Neural cell (in vitro differentiated cells): Measurements from ENCODE around the gene PDE4A.

Experiments used
- CTCF ChIP-seq: fragments of 450-650 bp; IDR thresholded peaks from 2 replicates; pipeline ENCODE4 v1.5.1; 2014; ENCODE audit warnings: antibody characterized with exemption, mild to moderate bottlenecking, moderate library complexity; ENCODE audit not compliant: poor library complexity, severe bottlenecking
- EZH2 ChIP-seq: fragments of 200-600, 300-800 bp; shearing (Covaris generic), sonication (generic); IDR thresholded peaks from 2 replicates; pipeline ENCODE4 v1.6.1; 2014; ENCODE audit warnings: antibody characterized with exemption, low read length, borderline replicate concordance, mild to moderate bottlenecking; ENCODE audit not compliant: insufficient read depth, poor library complexity, severe bottlenecking
- POLR2AphosphoS5 ChIP-seq: IDR thresholded peaks from 2 replicates; pipeline ENCODE4 v1.6.1; 2012
- REST ChIP-seq: IDR thresholded peaks from 2 replicates; pipeline ENCODE4 v1.6.1; 2012; ENCODE audit warnings: borderline replicate concordance
- TAF1 ChIP-seq: IDR thresholded peaks from 2 replicates; pipeline ENCODE4 v1.6.1; 2012; ENCODE audit warnings: low read depth

GRCh38 chr19:10379880-10380312 lies 40.4 kb upstream of the PDE4A start:
- no peak for TF ChIP-seq CTCF
- TF ChIP-seq POLR2AphosphoS5: no peak
- TF ChIP-seq TAF1: no peak
- no peak for TF ChIP-seq REST
- no peak for TF ChIP-seq EZH2
